EH (cell line): ENCODE results near the gene SCAF8.
A peak's percentile ranks its signal among the peaks of the same experiment; 100 is the strongest.
"Not testable (repeated sequence)": the region's sequence is repeated elsewhere in the genome, so short reads cannot be mapped to it uniquely, and the experiment has no call there.

Source experiments
- DNase-seq: peaks from one replicate; pipeline ENCODE4 v3.0.0-alpha.2; 2015; ENCODE audit warnings: low read depth

Gene SCAF8

GRCh38 chr6:154782193-154782592 is 49.0 kb downstream of the SCAF8 start:
- no peak for DNase-seq

GRCh38 chr6:154783229-154783628 is 50.0 kb downstream of the SCAF8 start:
- no peak for DNase-seq

- DNase-seq: no peak
Observed at GRCh38 chr6:154785075-154785474, 51.9 kb downstream of the SCAF8 start.

GRCh38 chr6:154786144-154786868 is 53.1 kb downstream of the SCAF8 start:
- DNase-seq: no peak

GRCh38 chr6:154791556-154792317 is 58.5 kb downstream of the SCAF8 start:
- peak; percentile 70 for DNase-seq

- DNase-seq: no peak
Observed at GRCh38 chr6:154792325-154792724, 59.1 kb downstream of the SCAF8 start.

GRCh38 chr6:154792761-154793160 is 59.5 kb downstream of the SCAF8 start:
- peak; percentile 15 for DNase-seq

- DNase-seq: no peak
Observed at GRCh38 chr6:154796484-154796883, 63.3 kb downstream of the SCAF8 start.

GRCh38 chr6:154797857-154798256 is 64.6 kb downstream of the SCAF8 start:
- no peak for DNase-seq

GRCh38 chr6:154800338-154800737 is 67.1 kb downstream of the SCAF8 start:
- DNase-seq: no peak

GRCh38 chr6:154805288-154805911 is 72.2 kb downstream of the SCAF8 start:
- DNase-seq: peak; percentile 61

- DNase-seq: peak; percentile 42
Observed at GRCh38 chr6:154806804-154807203, 73.6 kb downstream of the SCAF8 start.

GRCh38 chr6:154811663-154812062 is 78.4 kb downstream of the SCAF8 start:
- not testable (repeated sequence) for DNase-seq

- no peak for DNase-seq
Observed at GRCh38 chr6:154814063-154814462, 80.8 kb downstream of the SCAF8 start.

GRCh38 chr6:154815938-154816820 is 83.0 kb downstream of the SCAF8 start:
- peak; percentile 87 for DNase-seq

GRCh38 chr6:154821099-154821498 is 87.9 kb downstream of the SCAF8 start:
- DNase-seq: no peak

- no peak for DNase-seq
Observed at GRCh38 chr6:154821638-154822037, 88.4 kb downstream of the SCAF8 start.

GRCh38 chr6:154822947-154823558 is 89.8 kb downstream of the SCAF8 start:
- no peak for DNase-seq

GRCh38 chr6:154824076-154824475 is 90.9 kb downstream of the SCAF8 start:
- peak; percentile 24 for DNase-seq

- DNase-seq: no peak
Observed at GRCh38 chr6:154829970-154830369, 96.8 kb downstream of the SCAF8 start.

GRCh38 chr6:154830771-154831170 is 97.6 kb downstream of the SCAF8 start:
- no peak for DNase-seq

- DNase-seq: no peak
Observed at GRCh38 chr6:154835307-154835706, 102.1 kb downstream of the SCAF8 start.
